IMR-90 (cell line): Measurements from ENCODE around the gene PCBP1. TPM values are rescaled to one million over a fixed set of nuclear protein-coding genes. Genes with fewer than 3 reads are reported as not detected.
A peak's percentile ranks its signal among the peaks of the same experiment; 100 is the strongest.

ENCODE experiments used
- ATAC-seq: fragments of 200-7000 bp; cut with Tn5 transposase; 2 replicates; pipeline ENCODE4 v1.9.1; 2020; ENCODE audit warnings: low read depth, mild to moderate bottlenecking, moderate library complexity
- BruUV-seq: library from RNA; stranded (reverse); fragments of 400-500 nt; replicated peaks from 2 replicates; lab custom pipeline; 2021; lab: Mats Ljungman, UMichigan
- CTCF ChIA-PET: fragments of 300-600 bp; formaldehyde crosslinking; extraction: SDS; loops from one replicate; lab custom pipeline; 2021; ENCODE audit warnings: antibody characterized with exemption; lab: Yijun Ruan, JAX
- POLR2A ChIA-PET: fragments of 300-600 bp; sonication (Branson Sonifier 250); formaldehyde crosslinking; loops from one replicate; lab custom pipeline; 2022; ENCODE audit warnings: antibody characterized with exemption; ENCODE audit not compliant: unreplicated experiment; lab: Charles Lee
- DNase-seq: peaks from one replicate; pipeline ENCODE4 v3.0.0; 2013
- H2AFZ ChIP-seq: replicated peaks from 2 replicates; pipeline ENCODE3; 2013; ENCODE audit warnings: low read length, mild to moderate bottlenecking; ENCODE audit not compliant: poor library complexity
- H2AK5ac ChIP-seq: 2 replicates; pipeline ENCODE4 v1.6.1; 2013; ENCODE audit warnings: low read depth, low read length, inconsistent platforms
- H2AK9ac ChIP-seq: replicated peaks from 2 replicates; pipeline ENCODE3; 2013; ENCODE audit warnings: mild to moderate bottlenecking, low read depth, low read length, moderate library complexity; ENCODE audit not compliant: poor library complexity
- H2BK120ac ChIP-seq: 2 replicates; pipeline ENCODE4 v1.6.1; 2013; ENCODE audit warnings: low read depth, low read length, inconsistent platforms
- H2BK15ac ChIP-seq: 3 replicates; pipeline ENCODE4 v1.6.1; 2013; ENCODE audit warnings: low read depth, low read length, inconsistent platforms
- H2BK20ac ChIP-seq: 2 replicates; pipeline ENCODE4 v1.6.1; 2013; ENCODE audit warnings: low read depth, mild to moderate bottlenecking, inconsistent platforms, low read length, moderate library complexity
- H2BK5ac ChIP-seq: 2 replicates; pipeline ENCODE4 v1.6.1; 2013; ENCODE audit warnings: mild to moderate bottlenecking, low read depth, low read length, inconsistent platforms; ENCODE audit not compliant: poor library complexity, severe bottlenecking
- H3K14ac ChIP-seq: replicated peaks from 2 replicates; pipeline ENCODE4 v1.6.1; 2013; ENCODE audit warnings: low read depth, low read length, inconsistent platforms
- H3K18ac ChIP-seq: 2 replicates; pipeline ENCODE4 v1.6.1; 2013; ENCODE audit warnings: low read depth, low read length, control low read depth
- H3K23ac ChIP-seq: 2 replicates; pipeline ENCODE4 v1.6.1; 2013; ENCODE audit warnings: low read depth, low read length, inconsistent platforms
- H3K27ac ChIP-seq: 2 replicates; pipeline ENCODE4 v1.5.1; 2013; ENCODE audit warnings: mild to moderate bottlenecking, control low read depth, low read length; ENCODE audit not compliant: insufficient read depth
- H3K27me3 ChIP-seq: 2 replicates; pipeline ENCODE4 v1.6.1; 2013; ENCODE audit warnings: low read length; ENCODE audit not compliant: control insufficient read depth, insufficient read depth
- H3K36me3 ChIP-seq: 2 replicates; pipeline ENCODE4 v1.6.1; 2013; ENCODE audit warnings: low read length, mixed read lengths; ENCODE audit not compliant: control insufficient read depth, insufficient read depth
- H3K4ac ChIP-seq: 2 replicates; pipeline ENCODE4 v1.6.1; 2013; ENCODE audit warnings: low read depth, low read length, inconsistent platforms
- H3K4me1 ChIP-seq: 2 replicates; pipeline ENCODE4 v1.6.1; 2013; ENCODE audit warnings: low read length, mixed read lengths; ENCODE audit not compliant: control insufficient read depth, insufficient read depth
- H3K4me2 ChIP-seq: 2 replicates; pipeline ENCODE4 v1.6.1; 2013; ENCODE audit warnings: low read depth, mild to moderate bottlenecking, control low read depth, low read length, moderate library complexity
- H3K4me3 ChIP-seq: 2 replicates; pipeline ENCODE4 v1.5.1; 2013; ENCODE audit warnings: low read depth, mild to moderate bottlenecking, control low read depth, low read length, moderate library complexity; ENCODE audit not compliant: insufficient read depth
- H3K56ac ChIP-seq: 2 replicates; pipeline ENCODE4 v1.6.1; 2013; ENCODE audit warnings: low read length, inconsistent platforms; ENCODE audit not compliant: insufficient read depth; ENCODE audit errors: extremely low read depth
- H3K79me1 ChIP-seq, 2 experiments: 2 replicates each; pipeline ENCODE4 v1.6.1; 2013; ENCODE audit warnings: low read length in 2 of 2, inconsistent platforms in 1 of 2, low read depth in 1 of 2
- H3K9ac ChIP-seq: 2 replicates; pipeline ENCODE4 v1.6.1; 2013; ENCODE audit warnings: low read depth, low read length, control low read depth
- H3K9me1 ChIP-seq: 2 replicates; pipeline ENCODE4 v1.6.1; 2013; ENCODE audit warnings: low read length, inconsistent platforms; ENCODE audit not compliant: insufficient read depth
- H3K9me3 ChIP-seq: 2 replicates; pipeline ENCODE4 v1.6.1; 2013; ENCODE audit warnings: low read length; ENCODE audit not compliant: control insufficient read depth, insufficient read depth
- H4K20me1 ChIP-seq: 2 replicates; pipeline ENCODE4 v1.6.1; 2013; ENCODE audit warnings: low read length, inconsistent platforms; ENCODE audit not compliant: insufficient read depth
- H4K5ac ChIP-seq: 2 replicates; pipeline ENCODE4 v1.6.1; 2013; ENCODE audit warnings: mild to moderate bottlenecking, low read depth, low read length, control low read depth
- H4K8ac ChIP-seq, 2 experiments: 2 replicates each; pipeline ENCODE4 v1.6.1; 2013; ENCODE audit warnings: low read depth in 2 of 2, low read length in 2 of 2, control low read depth in 1 of 2, inconsistent platforms in 1 of 2
- H4K91ac ChIP-seq: 2 replicates; pipeline ENCODE4 v1.6.1; 2013; ENCODE audit warnings: low read depth, low read length, inconsistent platforms; ENCODE audit not compliant: insufficient read depth
- CHD1 ChIP-seq: IDR thresholded peaks from 2 replicates; pipeline ENCODE4 v1.6.1; 2012; ENCODE audit warnings: low read depth, low read length, improper control_type of control experiment
- FOS ChIP-seq: fragments of 150-350 bp; IDR thresholded peaks from 2 replicates; pipeline ENCODE4 v1.6.1; 2016; ENCODE audit warnings: low read depth, low read length
- MAFK ChIP-seq: IDR thresholded peaks from 2 replicates; pipeline ENCODE4 v1.6.1; 2012; ENCODE audit warnings: low read depth, low read length, improper control_type of control experiment
- MAZ ChIP-seq: IDR thresholded peaks from 2 replicates; pipeline ENCODE4 v1.6.1; 2012; ENCODE audit warnings: low read depth, mild to moderate bottlenecking, low read length, improper control_type of control experiment, moderate library complexity, borderline replicate concordance
- MXI1 ChIP-seq: IDR thresholded peaks from 2 replicates; pipeline ENCODE4 v1.6.1; 2012; ENCODE audit warnings: low read depth, mild to moderate bottlenecking, low read length, moderate library complexity, borderline replicate concordance
- POLR2A ChIP-seq: IDR thresholded peaks from 2 replicates; pipeline ENCODE4 v1.6.1; 2012; ENCODE audit warnings: mild to moderate bottlenecking, low read depth, low read length
- WGBS, 2 experiments: methylation state at CpG; one replicate each; pipeline versions ENCODE4 v1.1.5 to v1.1.7; 2013; ENCODE audit warnings: missing lambda C conversion rate in 2 of 2; ENCODE audit not compliant: insufficient read length in 1 of 2; ENCODE audit errors: extremely low coverage in 2 of 2; 5-methylcytosine and 5-hydroxymethylcytosine counted together
- dilution Hi-C: fragments of 300-500 bp; cut with HindIII; formaldehyde crosslinking; loops from one replicate; pipeline ENCODE4 v1.14.3; 2018; ENCODE audit warnings: low sequenced_read_pairs; ENCODE audit not compliant: unreplicated experiment
- in situ Hi-C: fragments of 300-500 bp; cut with MboI; formaldehyde crosslinking; loops from 3 replicates; pipeline ENCODE4 v1.14.3; 2019; ENCODE audit warnings: low sequenced_read_pairs, inconsistent platforms, mixed read lengths
- intact Hi-C: fragments of 100-400 bp; cut with micrococcal nuclease; formaldehyde crosslinking; loops from 2 replicates; pipeline ENCODE4 v1.10.0; 2022
- polyA plus RNA-seq, 3 experiments: library from polyadenylated mRNA; depleted of rRNA; stranded (reverse); fragments of >200 nt; gene quantifications; 2 replicates each; pipeline ENCODE4 v1.2.3, GENCODE V29; 2012; ENCODE audit warnings: low replicate concordance in 1 of 3
- total RNA-seq: library from RNA; depleted of rRNA; stranded (reverse); fragments of >200 nt; gene quantifications from 2 replicates; pipeline ENCODE4 v1.2.3, GENCODE V29; 2012
- TF ChIP-seq, protein P1 (sequence below): fragments of 150-350 bp; IDR thresholded peaks from 2 replicates; pipeline ENCODE4 v1.6.1; 2016; ENCODE audit warnings: low read depth, mild to moderate bottlenecking, low read length, moderate library complexity, borderline replicate concordance

Gene PCBP1
- total and polyA plus RNA-seq, 2 of the 4 experiments (the other 2 are of a cell fraction), result 33.7 to 166 TPM

DNA sequence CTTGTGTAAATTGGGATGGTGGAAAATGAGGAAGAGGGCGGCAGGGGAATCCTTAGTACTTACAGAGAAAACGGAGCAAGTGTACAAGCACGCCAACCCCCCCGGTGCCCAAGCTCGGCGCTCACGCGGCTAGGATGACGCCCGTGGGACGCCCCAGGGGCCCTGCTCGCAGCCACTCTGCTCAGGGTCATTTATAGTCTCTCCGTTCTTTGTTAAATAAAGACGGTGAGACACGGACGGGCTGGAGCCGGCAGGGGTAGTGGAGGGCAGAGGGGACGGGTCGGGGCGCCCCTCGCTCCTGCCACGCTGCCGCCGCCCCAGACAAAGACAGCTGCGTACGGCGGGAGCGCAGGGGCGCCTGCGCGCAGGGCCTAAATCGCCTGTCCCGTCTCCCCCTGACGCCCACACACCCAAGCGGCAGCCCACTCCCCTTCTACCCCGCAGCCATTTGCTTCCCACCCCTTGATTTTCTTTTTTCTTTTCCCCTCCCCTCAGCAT is 37.8 kb downstream of the PCBP1 start:
- intact Hi-C loops, result loop anchor here (1.0 kb wide), 1 partner anchor 38 kb away; the partner anchor contains the start of gene PCBP1
- Histone ChIP-seq H3K9me1 (peaks cover 13% of the 10 kb centered on the region), H2BK120ac (peak overlapping the region; percentile 53), H3K14ac (peak overlapping the region; percentile 66), H3K36me3 (no peaks in the 10 kb centered on the region), H3K4me2 (peak overlapping the region; percentile 40), H4K8ac (peak overlapping the region; percentile 94 to 98), H2AK9ac (peak overlapping the region; percentile 97), H2BK5ac (peak overlapping the region; percentile 53), H3K4me3 (peak overlapping the region; percentile 20), H3K27ac (peak overlapping the region; percentile 54), H3K56ac (peak overlapping the region; percentile 81; the same call in 1 of the 2 replicates), H3K79me1 (peaks cover 0 to 3% of the 10 kb centered on the region in 2 experiments; a peak in 1 of 4 replicates), H3K9me3 (no peaks in the 10 kb centered on the region), H3K27me3 (no peaks in the 10 kb centered on the region), H4K5ac (peak overlapping the region; percentile 51), H4K20me1 (no peaks in the 10 kb centered on the region), H3K18ac (peak overlapping the region; percentile 13), H2BK15ac (peak overlapping the region; percentile 11; the same call in 2 of the 3 replicates), H3K9ac (peak overlapping the region; percentile 53), H2BK20ac (peak overlapping the region; percentile 14; the same call in 1 of the 2 replicates), H2AK5ac (peak overlapping the region; percentile 74), H2AFZ (peak overlapping the region; percentile 99), H4K91ac (peak overlapping the region; percentile 93), H3K4ac (peak overlapping the region; percentile 76), H3K4me1 (peaks cover 17% of the 10 kb centered on the region), H3K23ac (peak overlapping the region; percentile 55; the same call in 1 of the 2 replicates)
- CTCF ChIA-PET, result interaction anchor here (1.6 kb wide), 1 partner anchor 84 kb away, joined by 6 read pairs; no protein-coding TSS in a partner anchor
- DNase-seq (peak; percentile 31), ATAC-seq (peak; percentile 34)
- TF ChIP-seq CHD1 (no peak), POLR2A (no peak), MAFK (no peak), MAZ (no peak), FOS (no peak), MXI1 (no peak)
- TF ChIP-seq, protein P1, sequence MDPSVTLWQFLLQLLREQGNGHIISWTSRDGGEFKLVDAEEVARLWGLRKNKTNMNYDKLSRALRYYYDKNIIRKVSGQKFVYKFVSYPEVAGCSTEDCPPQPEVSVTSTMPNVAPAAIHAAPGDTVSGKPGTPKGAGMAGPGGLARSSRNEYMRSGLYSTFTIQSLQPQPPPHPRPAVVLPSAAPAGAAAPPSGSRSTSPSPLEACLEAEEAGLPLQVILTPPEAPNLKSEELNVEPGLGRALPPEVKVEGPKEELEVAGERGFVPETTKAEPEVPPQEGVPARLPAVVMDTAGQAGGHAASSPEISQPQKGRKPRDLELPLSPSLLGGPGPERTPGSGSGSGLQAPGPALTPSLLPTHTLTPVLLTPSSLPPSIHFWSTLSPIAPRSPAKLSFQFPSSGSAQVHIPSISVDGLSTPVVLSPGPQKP, result no peak
- dilution Hi-C loops, result no loop called here
- no TSS peak for BruUV-seq
- in situ Hi-C loops, result no loop called here
- 4% methylated on average over 5 of the region's 36 CpGs; no CpG with 5 or more reads in 1 of the 2 experiments for WGBS, 2 experiments
- POLR2A ChIA-PET, result interaction anchor here (0.7 to 1.0 kb wide), 4 partner anchors 34 to 129 kb away, joined by 3 to 10 read pairs (median 6); no protein-coding TSS in a partner anchor
